ENCODE measurements around the gene UNC13C. TPM values are rescaled to one million over a fixed set of nuclear protein-coding genes. Genes with fewer than 3 reads are reported as not detected.

UNC13C gene
- total RNA-seq, 1 experiment from 2014 or later: not detected

GRCh38 chr15:54644796-54645195 is 666.6 kb downstream of the UNC13C start:
- ChIA-PET CTCF (no interaction called here), POLR2A (no interaction called here), RAD21 (ENCODE audit: low non-redundant PET in 1 of 2, low total read pairs in 2 of 2, uncharacterized antibody in 2 of 2, unreplicated experiment in 2 of 2) (no interaction called here)
- DNase-seq (ENCODE audit: low read depth, low spot score) (no peak), ATAC-seq (no peak)
- no peak overlapping the region for H3K27ac ChIP-seq (ENCODE audit: low read depth, low read length)
- no peaks in the 10 kb centered on the region for H3K36me3 ChIP-seq (ENCODE audit: control insufficient read depth in 1 of 2, insufficient read depth in 2 of 2, low read length in 2 of 2)
- H3K27me3 ChIP-seq (ENCODE audit: insufficient read depth, low read length): no peaks in the 10 kb centered on the region
- no peaks in the 10 kb centered on the region for H3K9me2 ChIP-seq (ENCODE audit: insufficient read depth)
- no peaks in the 10 kb centered on the region for H4K20me1 ChIP-seq (ENCODE audit: insufficient read depth)
- H3K9ac ChIP-seq (ENCODE audit: low read length): no peak overlapping the region
- H3K9me3 ChIP-seq (ENCODE audit: control insufficient read depth in 1 of 2, insufficient read depth in 1 of 2, low read depth in 1 of 2, low read length in 2 of 2): peaks cover 6 to 22% of the 10 kb centered on the region in 2 experiments; a peak in 3 of 4 replicates
- H2AFZ ChIP-seq (ENCODE audit: low read depth, low read length, poor library complexity, severe bottlenecking): no peak overlapping the region
- intact Hi-C loops (cut with micrococcal nuclease): no loop called here
- no TSS peak for BruUV-seq (replicated peaks)
- no peaks in the 10 kb centered on the region for H3K79me2 ChIP-seq (ENCODE audit: insufficient read depth, low read length)
- H3K4me1 ChIP-seq (ENCODE audit: control insufficient read depth in 1 of 2, insufficient read depth in 2 of 2, low read length in 2 of 2): no peaks in the 10 kb centered on the region
- TF ChIP-seq ZNF274 (IDR thresholded peaks at IDR 0.05; ENCODE audit: low read depth, low read length): no peak
- no peak for TF ChIP-seq ZBTB33 (IDR thresholded peaks at IDR 0.05; ENCODE audit: extremely low read depth, insufficient replicate concordance, low read length)
- TF ChIP-seq CEBPB (IDR thresholded peaks at IDR 0.05; ENCODE audit: low read depth): no peak
- TF ChIP-seq RAD21 (IDR thresholded peaks at IDR 0.05; ENCODE audit: low read depth): no peak
- TF ChIP-seq MAX (IDR thresholded peaks at IDR 0.05): no peak
- no peak for TF ChIP-seq TCF7L2 (IDR thresholded peaks at IDR 0.05; ENCODE audit: borderline replicate concordance, extremely low read depth, insufficient read depth, insufficient read length)
- TF ChIP-seq CBX3 (IDR thresholded peaks at IDR 0.05; ENCODE audit: low read depth): no peak
- H3K4me2 ChIP-seq (ENCODE audit: low read length): no peak overlapping the region
- H3K4me3 ChIP-seq (replicated peaks in 1 of 2; ENCODE audit: low read depth in 1 of 2, low read length in 2 of 2): no peak overlapping the region

- no peak overlapping the region for H3K9ac ChIP-seq (ENCODE audit: low read length)
- no peaks in the 10 kb centered on the region for H3K4me1 ChIP-seq (ENCODE audit: control insufficient read depth in 1 of 2, insufficient read depth in 2 of 2, low read length in 2 of 2)
- RAD21 ChIA-PET (ENCODE audit: low non-redundant PET in 1 of 2, low total read pairs in 2 of 2, uncharacterized antibody in 2 of 2, unreplicated experiment in 2 of 2): no interaction called here
- H3K4me3 ChIP-seq (replicated peaks in 1 of 2; ENCODE audit: low read depth in 1 of 2, low read length in 2 of 2): no peak overlapping the region
- ATAC-seq (no peak), DNase-seq (ENCODE audit: low read depth, low spot score) (no peak)
- no peaks in the 10 kb centered on the region for H3K27me3 ChIP-seq (ENCODE audit: insufficient read depth, low read length)
- H3K27ac ChIP-seq (ENCODE audit: low read depth, low read length): no peak overlapping the region
- CTCF ChIA-PET: no interaction called here
- no peak for TF ChIP-seq SRF (IDR thresholded peaks at IDR 0.05; ENCODE audit: low read depth)
- no peaks in the 10 kb centered on the region for H3K9me2 ChIP-seq (ENCODE audit: insufficient read depth)
- intact Hi-C loops (cut with micrococcal nuclease): no loop called here
- H2AFZ ChIP-seq (ENCODE audit: low read depth, low read length, poor library complexity, severe bottlenecking): no peak overlapping the region
- no peaks in the 10 kb centered on the region for H3K36me3 ChIP-seq (ENCODE audit: control insufficient read depth in 1 of 2, insufficient read depth in 2 of 2, low read length in 2 of 2)
- no peak overlapping the region for H3K4me2 ChIP-seq (ENCODE audit: low read length)
- no TSS peak for BruUV-seq (replicated peaks)
- H4K20me1 ChIP-seq (ENCODE audit: insufficient read depth): no peaks in the 10 kb centered on the region
- no peaks in the 10 kb centered on the region for H3K79me2 ChIP-seq (ENCODE audit: insufficient read depth, low read length)
- POLR2A ChIA-PET: no interaction called here
- H3K9me3 ChIP-seq (ENCODE audit: control insufficient read depth in 1 of 2, insufficient read depth in 1 of 2, low read depth in 1 of 2, low read length in 2 of 2): peaks cover 20 to 24% of the 10 kb centered on the region in 2 experiments; a peak in 2 of 4 replicates
Observed at GRCh38 chr15:54659646-54660045, 681.4 kb downstream of the UNC13C start.

Data from HCT116 (cell line).